ENCODE results near the gene PDCD5. TPM values are rescaled to one million over a fixed set of nuclear protein-coding genes. Genes with fewer than 3 reads are reported as not detected.

The PDCD5 gene
- total RNA-seq = 100 to 1,000 TPM in 1 of 2 donors, 10 to 100 TPM in 1; 92.8 to 106 TPM

- TF ChIP-seq POLR2AphosphoS5 (IDR thresholded peaks at IDR 0.05) = peak; percentile 65
- TF ChIP-seq POLR2A (IDR thresholded peaks at IDR 0.05) = peak; percentile 80
- no peak for TF ChIP-seq CTCF (IDR thresholded peaks at IDR 0.05)
- Histone ChIP-seq H3K36me3 (no peaks in the 10 kb centered on the region), H3K4me1 (replicated peaks) (no peaks in the 10 kb centered on the region), H3K9me3 (no peaks in the 10 kb centered on the region), H3K27me3 (replicated peaks; ENCODE audit: insufficient read depth) (no peaks in the 10 kb centered on the region), H3K4me3 (peak within 1 kb of the TSS; percentile 94 to 95), H3K27ac (peak within 1 kb of the TSS; percentile 76 to 77)
- intact Hi-C loops (cut with DNase I) = no loop called here
- DNase-seq (ENCODE audit: low spot score) = peak; percentile 93
- WGBS = 0% methylated on average over 41 of the region's 81 CpGs
These were observed at the start of gene PDCD5 for GRCh38 chr19:32580901-32581704. TSS of gene PDCD5 (plus strand) at chr19:32581190. CDS start at chr19:32581262, 72 bp downstream.

- TF ChIP-seq POLR2AphosphoS5 (IDR thresholded peaks at IDR 0.05) (no peak), CTCF (IDR thresholded peaks at IDR 0.05) (no peak), POLR2A (IDR thresholded peaks at IDR 0.05) (no peak)
These were observed 48.8 kb upstream of the PDCD5 start for GRCh38 chr19:32532233-32532632.

GRCh38 chr19:32537580-32537979 is 43.4 kb upstream of the PDCD5 start:
- H3K4me3 ChIP-seq = no peak overlapping the region
- intact Hi-C loops (cut with DNase I) = no loop called here
- H3K9me3 ChIP-seq = no peaks in the 10 kb centered on the region
- H3K4me1 ChIP-seq (replicated peaks) = no peaks in the 10 kb centered on the region
- WGBS = 68% methylated on average over 5 of the region's 5 CpGs
- TF ChIP-seq POLR2AphosphoS5 (IDR thresholded peaks at IDR 0.05) = no peak
- TF ChIP-seq POLR2A (IDR thresholded peaks at IDR 0.05) = no peak
- no peak for TF ChIP-seq CTCF (IDR thresholded peaks at IDR 0.05)
- H3K36me3 ChIP-seq = no peaks in the 10 kb centered on the region
- DNase-seq (ENCODE audit: low spot score) = no peak
- no peaks in the 10 kb centered on the region for H3K27me3 ChIP-seq (replicated peaks; ENCODE audit: insufficient read depth)
- H3K27ac ChIP-seq = no peak overlapping the region

More at GRCh38 chr19:32532233-32532632, 48.8 kb upstream of the PDCD5 start:
- Histone ChIP-seq H3K4me1 (replicated peaks) (no peaks in the 10 kb centered on the region), H3K9me3 (no peaks in the 10 kb centered on the region), H3K4me3 (no peak overlapping the region), H3K27ac (no peak overlapping the region), H3K36me3 (no peaks in the 10 kb centered on the region), H3K27me3 (replicated peaks; ENCODE audit: insufficient read depth) (no peaks in the 10 kb centered on the region)
- intact Hi-C loops (cut with DNase I) = no loop called here
- WGBS = 79% methylated on average over 3 of the region's 3 CpGs
- DNase-seq (ENCODE audit: low spot score) = no peak

GRCh38 chr19:32539240-32539916 is 41.6 kb upstream of the PDCD5 start:
- no peak overlapping the region for H3K27ac ChIP-seq
- H3K27me3 ChIP-seq (replicated peaks; ENCODE audit: insufficient read depth) = no peaks in the 10 kb centered on the region
- no peak overlapping the region for H3K4me3 ChIP-seq
- 83% methylated on average over 12 of the region's 12 CpGs for WGBS
- TF ChIP-seq CTCF (IDR thresholded peaks at IDR 0.05) (no peak), POLR2AphosphoS5 (IDR thresholded peaks at IDR 0.05) (no peak)
- no peaks in the 10 kb centered on the region for H3K36me3 ChIP-seq
- no peaks in the 10 kb centered on the region for H3K4me1 ChIP-seq (replicated peaks)
- intact Hi-C loops (cut with DNase I) = no loop called here
- no peak for DNase-seq (ENCODE audit: low spot score)
- no peaks in the 10 kb centered on the region for H3K9me3 ChIP-seq

Data from prostate gland (tissue), 2 donors.